ENCODE results near the gene ZGPAT.

The ZGPAT gene

DNA sequence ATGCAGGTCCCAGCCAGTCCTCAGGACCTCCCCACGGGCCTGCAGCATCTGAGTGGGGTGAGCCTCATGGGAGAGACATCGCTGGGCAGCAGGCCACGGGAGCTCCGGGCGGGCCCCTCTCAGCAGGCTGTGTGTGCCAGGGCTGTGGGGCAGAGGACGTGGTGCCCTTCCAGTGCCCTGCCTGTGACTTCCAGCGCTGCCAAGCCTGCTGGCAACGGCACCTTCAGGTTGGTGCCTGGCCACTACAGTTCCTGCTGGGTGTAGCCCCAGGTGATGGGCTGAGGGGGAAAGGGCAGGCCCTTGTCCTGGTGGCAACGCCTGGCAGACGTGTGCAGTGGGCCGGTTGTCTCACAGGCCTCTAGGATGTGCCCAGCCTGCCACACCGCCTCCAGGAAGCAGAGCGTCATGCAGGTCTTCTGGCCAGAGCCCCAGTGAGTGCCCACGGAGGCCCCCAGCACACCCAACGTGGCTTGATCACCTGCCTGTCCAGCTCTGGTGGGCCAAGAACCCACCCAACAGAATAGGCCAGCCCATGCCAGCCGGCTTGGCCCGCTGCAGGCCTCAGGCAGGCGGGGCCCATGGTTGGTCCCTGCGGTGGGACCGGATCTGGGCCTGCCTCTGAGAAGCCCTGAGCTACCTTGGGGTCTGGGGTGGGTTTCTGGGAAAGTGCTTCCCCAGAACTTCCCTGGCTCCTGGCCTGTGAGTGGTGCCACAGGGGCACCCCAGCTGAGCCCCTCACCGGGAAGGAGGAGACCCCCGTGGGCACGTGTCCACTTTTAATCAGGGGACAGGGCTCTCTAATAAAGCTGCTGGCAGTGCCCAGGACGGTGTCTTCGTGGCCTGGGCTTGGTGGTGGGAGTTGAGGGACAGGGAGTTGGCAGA, 12.2 kb upstream of the ZGPAT start:
- no peaks in the 10 kb centered on the region for H3K9me3 ChIP-seq (ENCODE audit: control insufficient read depth, insufficient read depth, low read length)
- no peak overlapping the region for H3K4me3 ChIP-seq (ENCODE audit: low read length)
- TF ChIP-seq, protein P1, sequence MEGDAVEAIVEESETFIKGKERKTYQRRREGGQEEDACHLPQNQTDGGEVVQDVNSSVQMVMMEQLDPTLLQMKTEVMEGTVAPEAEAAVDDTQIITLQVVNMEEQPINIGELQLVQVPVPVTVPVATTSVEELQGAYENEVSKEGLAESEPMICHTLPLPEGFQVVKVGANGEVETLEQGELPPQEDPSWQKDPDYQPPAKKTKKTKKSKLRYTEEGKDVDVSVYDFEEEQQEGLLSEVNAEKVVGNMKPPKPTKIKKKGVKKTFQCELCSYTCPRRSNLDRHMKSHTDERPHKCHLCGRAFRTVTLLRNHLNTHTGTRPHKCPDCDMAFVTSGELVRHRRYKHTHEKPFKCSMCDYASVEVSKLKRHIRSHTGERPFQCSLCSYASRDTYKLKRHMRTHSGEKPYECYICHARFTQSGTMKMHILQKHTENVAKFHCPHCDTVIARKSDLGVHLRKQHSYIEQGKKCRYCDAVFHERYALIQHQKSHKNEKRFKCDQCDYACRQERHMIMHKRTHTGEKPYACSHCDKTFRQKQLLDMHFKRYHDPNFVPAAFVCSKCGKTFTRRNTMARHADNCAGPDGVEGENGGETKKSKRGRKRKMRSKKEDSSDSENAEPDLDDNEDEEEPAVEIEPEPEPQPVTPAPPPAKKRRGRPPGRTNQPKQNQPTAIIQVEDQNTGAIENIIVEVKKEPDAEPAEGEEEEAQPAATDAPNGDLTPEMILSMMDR (IDR thresholded peaks at IDR 0.05; ENCODE audit: low read depth, low read length, poor library complexity, severe bottlenecking) = no peak
- TF ChIP-seq EZH2phosphoT487 (IDR thresholded peaks at IDR 0.05; ENCODE audit: borderline replicate concordance, low read length) = no peak
- H3K27ac ChIP-seq (ENCODE audit: low read depth, low read length) = no peak overlapping the region
- H3K36me3 ChIP-seq (ENCODE audit: control insufficient read depth, low read length) = peaks cover 12% of the 10 kb centered on the region
- H3K4me2 ChIP-seq (ENCODE audit: low read length) = no peak overlapping the region
- no peaks in the 10 kb centered on the region for H4K20me1 ChIP-seq (ENCODE audit: control insufficient read depth, insufficient read depth, low read depth, low read length)
- no peaks in the 10 kb centered on the region for H3F3A ChIP-seq (ENCODE audit: control insufficient read depth, insufficient read depth)
- peaks cover 9% of the 10 kb centered on the region for H3K4me1 ChIP-seq (ENCODE audit: control insufficient read depth, low read length)
- no peaks in the 10 kb centered on the region for H3K9me2 ChIP-seq (replicated peaks; ENCODE audit: control insufficient read depth, low read length)
- H3K79me2 ChIP-seq (ENCODE audit: control insufficient read depth, low read length) = no peaks in the 10 kb centered on the region
- H3K27me3 ChIP-seq (ENCODE audit: control insufficient read depth, low read length) = no peaks in the 10 kb centered on the region

DNA sequence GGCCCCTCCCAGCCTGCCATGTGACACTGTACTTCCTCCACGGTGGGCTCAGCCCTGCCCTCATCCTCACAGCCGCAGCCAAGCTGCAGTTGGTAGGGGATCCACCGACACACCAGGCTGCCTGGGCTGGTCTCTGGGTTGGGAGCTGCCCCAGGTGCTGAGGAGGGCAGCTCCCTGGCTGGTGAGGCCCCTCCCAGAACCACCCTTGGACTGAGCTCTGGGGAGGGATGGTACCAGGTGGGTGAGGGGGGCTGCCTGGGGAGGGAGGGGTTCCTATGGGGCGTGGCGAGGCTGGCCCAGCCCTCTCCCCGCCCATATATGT, 11.6 kb upstream of the ZGPAT start:
- no peak for TF ChIP-seq EZH2phosphoT487 (IDR thresholded peaks at IDR 0.05; ENCODE audit: borderline replicate concordance, low read length)
- TF ChIP-seq, protein P1 (IDR thresholded peaks at IDR 0.05; ENCODE audit: low read depth, low read length, poor library complexity, severe bottlenecking) = no peak
- no peaks in the 10 kb centered on the region for H3K27me3 ChIP-seq (ENCODE audit: control insufficient read depth, low read length)
- no peaks in the 10 kb centered on the region for H3K9me2 ChIP-seq (replicated peaks; ENCODE audit: control insufficient read depth, low read length)
- H3K4me3 ChIP-seq (ENCODE audit: low read length) = no peak overlapping the region
- H3F3A ChIP-seq (ENCODE audit: control insufficient read depth, insufficient read depth) = no peaks in the 10 kb centered on the region
- H3K9me3 ChIP-seq (ENCODE audit: control insufficient read depth, insufficient read depth, low read length) = no peaks in the 10 kb centered on the region
- H3K4me1 ChIP-seq (ENCODE audit: control insufficient read depth, low read length) = peaks cover 9% of the 10 kb centered on the region
- no peaks in the 10 kb centered on the region for H4K20me1 ChIP-seq (ENCODE audit: control insufficient read depth, insufficient read depth, low read depth, low read length)
- no peaks in the 10 kb centered on the region for H3K79me2 ChIP-seq (ENCODE audit: control insufficient read depth, low read length)
- no peak overlapping the region for H3K27ac ChIP-seq (ENCODE audit: low read depth, low read length)
- no peak overlapping the region for H3K4me2 ChIP-seq (ENCODE audit: low read length)
- peaks cover 12% of the 10 kb centered on the region for H3K36me3 ChIP-seq (ENCODE audit: control insufficient read depth, low read length)

DNA sequence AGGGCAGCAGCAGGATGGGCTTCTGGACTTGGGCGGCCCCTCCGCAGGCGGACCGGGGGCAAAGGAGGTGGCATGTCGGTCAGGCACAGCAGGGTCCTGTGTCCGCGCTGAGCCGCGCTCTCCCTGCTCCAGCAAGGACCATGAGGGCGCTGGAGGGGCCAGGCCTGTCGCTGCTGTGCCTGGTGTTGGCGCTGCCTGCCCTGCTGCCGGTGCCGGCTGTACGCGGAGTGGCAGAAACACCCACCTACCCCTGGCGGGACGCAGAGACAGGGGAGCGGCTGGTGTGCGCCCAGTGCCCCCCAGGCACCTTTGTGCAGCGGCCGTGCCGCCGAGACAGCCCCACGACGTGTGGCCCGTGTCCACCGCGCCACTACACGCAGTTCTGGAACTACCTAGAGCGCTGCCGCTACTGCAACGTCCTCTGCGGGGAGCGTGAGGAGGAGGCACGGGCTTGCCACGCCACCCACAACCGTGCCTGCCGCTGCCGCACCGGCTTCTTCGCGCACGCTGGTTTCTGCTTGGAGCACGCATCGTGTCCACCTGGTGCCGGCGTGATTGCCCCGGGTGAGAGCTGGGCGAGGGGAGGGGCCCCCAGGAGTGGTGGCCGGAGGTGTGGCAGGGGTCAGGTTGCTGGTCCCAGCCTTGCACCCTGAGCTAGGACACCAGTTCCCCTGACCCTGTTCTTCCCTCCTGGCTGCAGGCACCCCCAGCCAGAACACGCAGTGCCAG, 11.0 kb upstream of the ZGPAT start, which contains the start of gene TNFRSF6B:
TNFRSF6B (plus strand) TSS at position 25 of the 729 bp plus-strand sequence; CDS start at position 141, 116 bp downstream.
- TF ChIP-seq, protein P1 (IDR thresholded peaks at IDR 0.05; ENCODE audit: low read depth, low read length, poor library complexity, severe bottlenecking) = no peak
- no peak for TF ChIP-seq EZH2phosphoT487 (IDR thresholded peaks at IDR 0.05; ENCODE audit: borderline replicate concordance, low read length)
- H3K9me2 ChIP-seq (replicated peaks; ENCODE audit: control insufficient read depth, low read length) = no peaks in the 10 kb centered on the region
- H3K36me3 ChIP-seq (ENCODE audit: control insufficient read depth, low read length) = peaks cover 10% of the 10 kb centered on the region
- no peaks in the 10 kb centered on the region for H3F3A ChIP-seq (ENCODE audit: control insufficient read depth, insufficient read depth)
- H3K4me2 ChIP-seq (ENCODE audit: low read length) = no peak within 1 kb of the TSS
- no peaks in the 10 kb centered on the region for H3K27me3 ChIP-seq (ENCODE audit: control insufficient read depth, low read length)
- no peak within 1 kb of the TSS for H3K4me3 ChIP-seq (ENCODE audit: low read length)
- H3K27ac ChIP-seq (ENCODE audit: low read depth, low read length) = no peak within 1 kb of the TSS
- H4K20me1 ChIP-seq (ENCODE audit: control insufficient read depth, insufficient read depth, low read depth, low read length) = no peaks in the 10 kb centered on the region
- H3K79me2 ChIP-seq (ENCODE audit: control insufficient read depth, low read length) = no peaks in the 10 kb centered on the region
- no peaks in the 10 kb centered on the region for H3K9me3 ChIP-seq (ENCODE audit: control insufficient read depth, insufficient read depth, low read length)
- peaks cover 9% of the 10 kb centered on the region for H3K4me1 ChIP-seq (ENCODE audit: control insufficient read depth, low read length)

All from DOHH2 (cell line).